Tibial nerve (tissue), 4 donors: ENCODE data around the gene PAK1IP1. TPM values are rescaled to one million over a fixed set of nuclear protein-coding genes. Genes with fewer than 3 reads are reported as not detected.
"Not testable (repeated sequence)": the region's sequence is repeated elsewhere in the genome, so short reads cannot be mapped to it uniquely, and the experiment has no call there.

ENCODE experiments used
- DNase-seq, 2 donors: peaks; one replicate each; pipeline ENCODE4 v3.0.0-alpha.2; 2019; ENCODE audit warnings: low spot score in 2 of 2
- H3K27ac ChIP-seq, 4 donors: fragments of 200-600 bp; sonication (generic) in 3 of 4; one replicate each; pipeline ENCODE4 v1.5.1; 2017 to 2019; ENCODE audit warnings: mild to moderate bottlenecking in 1 of 4
- H3K27me3 ChIP-seq, 2 donors: fragments of 200-600 bp; sonication (generic) in 1 of 2; one replicate each; pipeline versions ENCODE4 v1.5.1 to v1.6.0; 2017 to 2019
- H3K36me3 ChIP-seq, 3 donors: fragments of 200-600 bp; sonication (generic); one replicate each; pipeline ENCODE4 v1.5.1; 2018 to 2019
- H3K4me1 ChIP-seq, 4 donors: fragments of 200-600 bp; sonication (generic) in 3 of 4; one replicate each; pipeline ENCODE4 v1.5.1; 2017 to 2019
- H3K4me3 ChIP-seq, 4 donors: fragments of 200-600 bp; sonication (generic) in 3 of 4; one replicate each; pipeline ENCODE4 v1.5.1; 2017 to 2019; ENCODE audit warnings: mild to moderate bottlenecking in 1 of 4, moderate library complexity in 1 of 4
- H3K9me3 ChIP-seq, 4 donors: fragments of 200-600 bp; sonication (generic) in 3 of 4; one replicate each; pipeline ENCODE4 v1.5.1; 2017 to 2019
- CTCF ChIP-seq, 5 experiments: fragments of 200-600 bp in 3 of 5; fragments of 450-650 bp in 2 of 5; sonication (generic) in 3 of 5; IDR thresholded peaks; one replicate each; pipeline ENCODE4 v1.5.1; 2016 to 2019; ENCODE audit warnings: antibody characterized with exemption in 5 of 5, mild to moderate bottlenecking in 3 of 5, moderate library complexity in 2 of 5
- EP300 ChIP-seq, 2 donors: sonication (generic); formaldehyde crosslinking; IDR thresholded peaks; one replicate each; pipeline ENCODE4 v1.6.1; 2017; ENCODE audit warnings: antibody characterized with exemption in 2 of 2, mild to moderate bottlenecking in 1 of 2
- POLR2A ChIP-seq, 2 donors: fragments of 450-650 bp; IDR thresholded peaks; one replicate each; pipeline ENCODE4 v1.6.1; 2017; ENCODE audit warnings: antibody characterized with exemption in 2 of 2, mild to moderate bottlenecking in 2 of 2, moderate library complexity in 2 of 2
- WGBS, 2 donors: methylation state at CpG; one replicate each; pipeline ENCODE4 v1.1.5; 2018; 5-methylcytosine and 5-hydroxymethylcytosine counted together
- total RNA-seq, 4 donors: library from RNA; depleted of rRNA; stranded (reverse); fragments of >200 nt; gene quantifications; one replicate each; pipeline ENCODE4 v1.1.0, GENCODE V29; 2016

The PAK1IP1 gene
- 10 to 100 TPM in 2 of 4 donors, 1 to 10 TPM in 2; 6.5 to 21.0 (median 10.3) TPM for total RNA-seq

- H3K36me3 ChIP-seq, result peaks cover 0 to 21% (median 0%) of the 10 kb centered on the region in 3 donors
- 0% methylated on average over 53 of the region's 53 CpGs for WGBS, 2 donors
- no peaks in the 10 kb centered on the region for H3K27me3 ChIP-seq
- H3K4me1 ChIP-seq, result peaks cover 3 to 43% (median 27%) of the 10 kb centered on the region in 4 donors
- DNase-seq, result peak; percentile 85
- H3K9me3 ChIP-seq, result no peaks in the 10 kb centered on the region
- peak within 1 kb of the TSS; percentile 66 to 90 (median 80) for H3K4me3 ChIP-seq
- TF ChIP-seq POLR2A (IDR thresholded peaks at IDR 0.05), result peak; percentile 46 to 74
- peak; percentile 90 to 94 for TF ChIP-seq EP300 (IDR thresholded peaks at IDR 0.05)
- TF ChIP-seq CTCF (IDR thresholded peaks at IDR 0.05), result peak in 1 of 5 experiments; percentile 26
- H3K27ac ChIP-seq, result peak within 1 kb of the TSS; percentile 91 to 96 (median 94)
These were observed at the start of gene PAK1IP1, which contains the start of gene C6orf52 for GRCh38 chr6:10694302-10695085. TSS of gene PAK1IP1 (plus strand) at chr6:10694972. CDS start at chr6:10694986, 14 bp downstream. TSS of gene C6orf52 (minus strand) at chr6:10694616. CDS start at chr6:10687550, 7,066 bp downstream.

- no peaks in the 10 kb centered on the region for H3K36me3 ChIP-seq
- no peak for DNase-seq
- no peak for TF ChIP-seq CTCF (IDR thresholded peaks at IDR 0.05)
- no peak for TF ChIP-seq EP300 (IDR thresholded peaks at IDR 0.05)
- no peak for TF ChIP-seq POLR2A (IDR thresholded peaks at IDR 0.05)
- H3K9me3 ChIP-seq, result no peaks in the 10 kb centered on the region
- WGBS, 2 donors, result 75 to 79% methylated on average over 12 of the region's 12 CpGs
- no peak overlapping the region for H3K27ac ChIP-seq
- H3K4me1 ChIP-seq, result no peaks in the 10 kb centered on the region
- no peaks in the 10 kb centered on the region for H3K27me3 ChIP-seq
- H3K4me3 ChIP-seq, result no peak overlapping the region
These were observed 39.2 kb upstream of the PAK1IP1 start for GRCh38 chr6:10655508-10656055.

- Histone ChIP-seq H3K4me1 (no peaks in the 10 kb centered on the region), H3K27ac (no peak overlapping the region), H3K9me3 (no peaks in the 10 kb centered on the region), H3K36me3 (no peaks in the 10 kb centered on the region), H3K27me3 (no peaks in the 10 kb centered on the region), H3K4me3 (peak overlapping the region in 3 of 4 donors; percentile 11 to 31 (median 13))
- DNase-seq, result no peak
- TF ChIP-seq CTCF (IDR thresholded peaks at IDR 0.05) (no peak), POLR2A (IDR thresholded peaks at IDR 0.05) (no peak), EP300 (IDR thresholded peaks at IDR 0.05) (no peak)
- 83 to 88% methylated on average over 24 of the region's 24 CpGs for WGBS, 2 donors
These were observed 35.7 kb upstream of the PAK1IP1 start for GRCh38 chr6:10658910-10659698.

GRCh38 chr6:10659699-10660348 lies 34.9 kb upstream of the PAK1IP1 start:
- DNase-seq, result no peak
- Histone ChIP-seq H3K36me3 (no peaks in the 10 kb centered on the region), H3K27ac (no peak overlapping the region), H3K4me1 (no peaks in the 10 kb centered on the region), H3K4me3 (peak overlapping the region in 3 of 4 donors; percentile 11 to 31 (median 13)), H3K9me3 (peaks cover 0 to 5% (median 0%) of the 10 kb centered on the region in 4 donors), H3K27me3 (no peaks in the 10 kb centered on the region)
- 81 to 84% methylated on average over 31 to 42 of the region's 48 CpGs for WGBS, 2 donors
- TF ChIP-seq POLR2A (IDR thresholded peaks at IDR 0.05) (no peak), EP300 (IDR thresholded peaks at IDR 0.05) (no peak), CTCF (IDR thresholded peaks at IDR 0.05) (no peak)

- not testable (repeated sequence) for H3K4me3 ChIP-seq, H3K4me1 ChIP-seq, H3K36me3 ChIP-seq, H3K27me3 ChIP-seq, DNase-seq, H3K27ac ChIP-seq
- WGBS, 2 donors, result 79 to 92% methylated on average over 11 of the region's 11 CpGs
- H3K9me3 ChIP-seq, result peaks cover 0 to 10% (median 0%) of the 10 kb centered on the region in 4 donors
These were observed 34.2 kb upstream of the PAK1IP1 start for GRCh38 chr6:10660431-10661191.
